Coronary artery (tissue), 2 donors: ENCODE results near the gene PPP1R1A.

Experiments used
- DNase-seq: peaks from one replicate; pipeline ENCODE4 v3.0.0-alpha.2; 2017; ENCODE audit warnings: low spot score
- H3K27ac ChIP-seq, 2 donors: fragments of 200-600 bp; sonication (generic); one replicate each; pipeline ENCODE4 v1.5.1; 2016 to 2019
- H3K4me3 ChIP-seq: fragments of 200-600 bp; sonication (generic); 2 replicates; pipeline ENCODE4 v1.5.1; 2016; ENCODE audit warnings: mild to moderate bottlenecking, moderate library complexity
- CTCF ChIP-seq: fragments of 200-600 bp; sonication (generic); IDR thresholded peaks from one replicate; pipeline ENCODE4 v1.5.1; 2019; ENCODE audit warnings: antibody characterized with exemption

Gene PPP1R1A

GRCh38 chr12:54611715-54612149, 23.3 kb upstream of the PPP1R1A start:
- no peak for TF ChIP-seq CTCF
- DNase-seq, result peak; percentile 22
- Histone ChIP-seq H3K27ac (no peak overlapping the region), H3K4me3 (no peak overlapping the region)

DNA sequence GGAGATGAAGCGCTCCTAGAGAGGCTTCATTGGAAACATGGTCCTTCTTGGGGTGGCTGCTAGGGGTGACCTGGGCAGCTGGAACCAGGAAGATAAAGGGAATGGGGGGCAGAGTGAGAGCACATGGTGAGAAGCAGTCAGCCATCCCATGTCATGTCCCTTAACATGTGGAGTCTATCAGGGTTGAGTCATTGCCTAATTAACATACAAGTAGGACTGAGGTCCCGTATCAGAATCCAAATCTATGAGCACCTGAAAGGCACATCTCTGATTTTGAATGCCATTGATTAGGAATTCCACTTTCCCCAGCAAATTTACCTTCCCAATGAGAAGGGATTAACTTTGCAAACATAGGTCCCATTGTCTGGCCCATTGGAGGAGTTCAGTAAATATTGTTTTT, 20.3 kb upstream of the PPP1R1A start:
- no peak overlapping the region for H3K4me3 ChIP-seq
- TF ChIP-seq CTCF, result no peak
- H3K27ac ChIP-seq, result no peak overlapping the region
- no peak for DNase-seq

DNA sequence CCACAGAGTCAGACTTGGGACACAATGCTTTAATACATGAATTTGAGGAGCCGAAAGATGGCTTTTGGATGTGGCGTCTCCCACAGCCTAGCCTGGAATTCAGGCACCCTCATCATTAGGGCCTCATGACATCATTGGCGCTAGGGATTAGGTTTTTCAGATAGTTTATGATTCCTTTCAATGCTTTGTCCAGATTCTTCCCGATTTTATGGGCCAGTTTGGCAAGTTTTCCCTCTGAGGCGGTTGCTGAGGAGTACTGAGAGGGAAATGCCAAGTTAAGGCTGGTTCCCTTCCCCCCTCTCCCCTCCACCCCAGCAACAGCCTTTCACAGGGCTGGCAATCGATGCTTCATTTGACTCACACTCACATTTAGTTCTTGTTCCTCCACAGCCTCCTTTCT, 19.7 kb upstream of the PPP1R1A start:
- no peak for DNase-seq
- no peak overlapping the region for H3K4me3 ChIP-seq

DNA sequence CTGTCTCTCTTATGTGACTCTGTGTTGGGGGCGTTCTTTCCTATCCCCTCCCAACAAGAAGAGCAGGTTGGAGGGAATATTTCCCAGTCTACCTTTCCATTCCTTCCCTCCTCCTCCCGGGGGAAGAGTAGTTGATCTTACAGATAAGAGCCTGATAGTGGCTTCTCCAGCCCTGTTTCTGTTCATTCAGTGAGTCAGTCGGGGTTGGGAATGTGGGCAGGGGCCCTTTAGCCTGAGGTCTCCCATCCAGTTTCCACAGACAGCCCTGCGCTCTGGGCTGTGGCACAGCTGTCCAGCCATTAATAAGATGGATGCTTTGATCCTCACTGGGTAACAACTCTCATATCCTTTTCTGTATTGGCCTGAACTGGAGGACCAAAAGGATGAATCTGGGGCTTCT, 18.1 kb upstream of the PPP1R1A start:
- TF ChIP-seq CTCF, result no peak
- no peak overlapping the region for H3K27ac ChIP-seq
- no peak for DNase-seq
- H3K4me3 ChIP-seq, result no peak overlapping the region

More for the DNA sequence above, 19.7 kb upstream of the PPP1R1A start:
- H3K27ac ChIP-seq, result no peak overlapping the region
- TF ChIP-seq CTCF, result no peak

GRCh38 chr12:54605138-54605970, 16.9 kb upstream of the PPP1R1A start:
- no peak for TF ChIP-seq CTCF
- H3K27ac ChIP-seq, result no peak overlapping the region
- no peak overlapping the region for H3K4me3 ChIP-seq
- DNase-seq, result no peak

GRCh38 chr12:54604436-54604835, 16.0 kb upstream of the PPP1R1A start:
- no peak for DNase-seq
- no peak for TF ChIP-seq CTCF
- no peak overlapping the region for H3K27ac ChIP-seq

GRCh38 chr12:54603872-54604271, 15.4 kb upstream of the PPP1R1A start:
- no peak for DNase-seq
- TF ChIP-seq CTCF, result no peak
- Histone ChIP-seq H3K4me3 (no peak overlapping the region), H3K27ac (no peak overlapping the region)

More at GRCh38 chr12:54604436-54604835, 16.0 kb upstream of the PPP1R1A start:
- H3K4me3 ChIP-seq, result no peak overlapping the region
